ENCODE data around the gene SUSD1.

The SUSD1 gene

DNA sequence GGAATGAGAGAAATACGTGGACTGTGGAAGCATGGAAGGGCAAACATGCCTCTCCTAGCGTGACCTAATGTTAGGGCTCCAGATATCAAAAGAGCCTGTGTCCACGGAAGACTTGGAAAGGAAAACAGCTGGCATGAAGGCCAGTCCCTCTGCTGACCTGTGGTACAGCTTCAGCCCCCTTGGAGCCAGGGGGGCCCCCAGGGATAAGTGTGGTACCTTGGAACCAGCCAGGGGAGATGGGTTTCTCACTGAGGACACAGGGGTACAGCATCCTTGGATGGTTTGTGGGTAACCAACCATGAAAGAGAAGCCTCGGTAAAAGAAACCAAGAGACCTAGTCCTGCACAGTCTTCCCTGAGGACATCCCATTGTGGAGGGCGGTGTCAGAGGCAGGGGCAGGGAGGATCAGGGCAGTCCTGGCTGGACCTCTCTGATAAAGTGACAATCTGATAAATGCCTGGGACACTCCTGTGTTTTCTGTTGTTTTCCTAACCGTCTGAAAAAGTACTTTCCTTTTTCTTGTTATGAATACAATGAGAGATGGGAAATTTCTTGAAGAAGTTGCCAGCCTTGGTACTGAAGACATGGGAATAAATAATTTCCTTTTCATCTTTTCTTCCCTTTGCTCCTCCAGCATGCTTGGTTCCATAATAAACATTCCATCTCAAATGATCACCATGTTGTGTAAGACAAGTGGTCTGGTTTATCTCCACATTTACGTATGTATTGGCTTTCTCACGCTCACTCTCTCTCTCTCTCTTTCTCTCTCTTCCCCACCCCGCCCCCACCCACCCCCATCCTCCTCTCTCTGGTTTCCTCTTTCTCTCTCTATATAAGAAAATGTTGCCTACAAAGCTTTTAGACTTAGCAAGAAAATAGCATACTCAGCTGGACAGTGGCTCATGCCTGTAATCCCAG, 102.1 kb downstream of the SUSD1 start:
- Histone ChIP-seq H3K23ac (ENCODE audit: low read length in 2 of 2) (peak overlapping the region in 1 of 2 experiments; percentile 64), H2BK12ac (ENCODE audit: low read length in 2 of 2) (peak overlapping the region; percentile 98 to 99), H2BK15ac (ENCODE audit: low read depth, poor library complexity, severe bottlenecking) (peak overlapping the region; percentile 96), H3K14ac (ENCODE audit: low read length in 2 of 2) (peak overlapping the region in 1 of 2 experiments; percentile 92), H3K9ac (ENCODE audit: low read length) (no peak overlapping the region), H3K79me1 (replicated peaks; ENCODE audit: low read length, poor library complexity, severe bottlenecking) (peaks cover 22% of the 10 kb centered on the region), H2BK5ac (ENCODE audit: low read depth, low read length, poor library complexity, severe bottlenecking) (peak overlapping the region; percentile 95), H3K27me3 (ENCODE audit: control insufficient read depth in 1 of 2, insufficient read depth in 1 of 2, low read length in 2 of 2) (no peaks in the 10 kb centered on the region), H3K9me3 (ENCODE audit: control insufficient read depth, low read length) (no peaks in the 10 kb centered on the region), H3K4me3 (ENCODE audit: insufficient read depth in 1 of 2, low read depth in 1 of 2, low read length in 2 of 2) (no peak overlapping the region), H2AFZ (ENCODE audit: low read depth, low read length) (peak overlapping the region; percentile 18), H3K4me2 (ENCODE audit: low read length, poor library complexity, severe bottlenecking) (no peak overlapping the region), H4K8ac (ENCODE audit: low read length) (peak overlapping the region; percentile 93), H3K18ac (ENCODE audit: low read depth in 1 of 2, low read length in 2 of 2) (peak overlapping the region; percentile 95 to 98), H3K4me1 (ENCODE audit: control insufficient read depth, insufficient read depth, low read depth, low read length) (peaks cover 13% of the 10 kb centered on the region), H3K27ac (ENCODE audit: low read length, poor library complexity, severe bottlenecking) (peak overlapping the region; percentile 96), H3K36me3 (ENCODE audit: control insufficient read depth in 1 of 2, insufficient read depth in 2 of 2, low read depth in 1 of 2, low read length in 2 of 2) (peaks cover 0 to 10% of the 10 kb centered on the region in 2 experiments), H3K4ac (ENCODE audit: low read depth in 1 of 2, low read length in 2 of 2) (peak overlapping the region; percentile 96 to 97), H2BK120ac (ENCODE audit: low read depth, low read length) (peak overlapping the region; percentile 100), H2AK5ac (ENCODE audit: low read length, severe bottlenecking) (peak overlapping the region; percentile 98), H4K91ac (ENCODE audit: low read length) (peak overlapping the region; percentile 99)
- DNase-seq = peak; percentile 99
- 30% methylated on average over 7 of the region's 9 CpGs for WGBS

DNA sequence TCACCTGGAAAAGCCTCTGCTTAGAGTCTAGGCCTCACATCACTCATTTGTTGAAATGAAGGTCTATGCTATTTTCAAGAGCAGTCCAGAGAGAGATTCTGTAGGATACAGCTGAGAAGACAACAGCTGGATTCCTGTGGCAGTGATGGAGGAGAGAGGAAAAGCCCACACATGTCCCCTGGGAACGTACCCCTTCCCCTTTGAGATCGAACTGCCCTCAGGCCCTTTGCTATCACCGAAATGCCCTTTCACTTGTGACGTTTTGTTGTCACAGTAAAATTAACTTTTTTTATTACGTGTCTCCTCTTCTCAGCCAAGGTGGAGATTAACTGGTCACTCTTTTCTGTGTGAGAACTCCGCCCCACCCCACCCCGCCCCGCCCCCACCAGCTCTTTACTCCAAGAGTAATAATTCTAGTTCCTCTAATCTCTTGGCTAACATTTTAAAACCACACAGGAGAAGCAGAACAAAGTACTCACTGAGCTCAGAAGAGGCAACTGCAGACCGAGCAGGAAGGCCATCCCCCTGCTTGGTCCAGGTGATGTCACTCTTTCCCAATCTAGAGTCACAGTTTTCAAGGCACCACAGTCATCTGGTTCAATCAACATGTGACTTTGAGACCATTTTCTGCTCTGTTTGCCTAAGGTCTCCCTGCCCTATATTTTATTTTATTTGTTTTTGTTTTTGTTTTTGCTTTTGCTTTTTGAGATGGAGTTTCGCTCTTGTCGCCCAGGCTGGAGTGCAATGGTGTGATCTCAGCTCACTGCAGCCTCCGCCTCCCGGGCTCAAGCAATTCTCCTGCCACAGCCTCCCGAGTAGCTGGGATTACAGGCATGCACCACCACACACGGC, 105.6 kb downstream of the SUSD1 start:
- H3K23ac ChIP-seq (ENCODE audit: low read length in 2 of 2) = no peak overlapping the region

DNA sequence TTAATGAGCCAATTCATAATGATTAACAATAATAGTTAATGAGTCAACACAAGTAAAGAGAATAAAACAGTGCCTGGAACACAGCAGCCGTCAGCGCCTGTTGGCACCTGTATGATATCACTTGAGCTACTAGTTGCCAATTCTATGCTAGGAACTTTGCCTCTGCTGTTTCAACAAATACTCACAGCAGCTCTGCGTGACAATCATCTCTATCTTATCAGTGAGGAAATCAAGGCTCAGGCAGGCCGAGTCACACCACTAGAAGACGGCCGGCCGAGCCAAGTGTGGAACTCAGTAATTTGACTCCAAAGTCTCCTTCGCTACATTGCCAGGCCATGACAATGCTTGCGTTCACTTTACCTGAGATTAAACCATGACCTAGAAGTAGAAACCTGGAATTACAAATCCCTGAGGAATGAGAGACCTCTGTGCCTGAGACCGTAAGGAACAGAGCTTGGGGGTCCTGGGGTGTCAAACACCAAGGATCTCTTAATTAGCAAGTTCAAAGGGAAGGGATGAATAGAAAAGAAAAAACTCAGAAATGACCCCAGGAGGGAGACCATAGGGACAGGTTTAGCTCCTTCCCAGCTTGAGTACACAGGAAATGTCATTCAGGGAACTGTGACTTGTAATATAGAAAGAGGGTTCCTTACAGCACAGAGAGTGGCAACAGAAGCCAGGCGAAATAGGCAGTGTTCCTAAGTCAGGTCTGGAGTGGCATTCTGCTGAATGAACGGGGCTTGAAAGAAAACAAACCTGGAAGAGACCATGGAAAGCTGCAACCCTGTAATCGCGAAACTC, 109.1 kb downstream of the SUSD1 start:
- Histone ChIP-seq H2BK12ac (ENCODE audit: low read length in 2 of 2) (peak overlapping the region; percentile 12 to 72), H3K9me3 (ENCODE audit: control insufficient read depth, low read length) (no peaks in the 10 kb centered on the region), H3K27me3 (ENCODE audit: control insufficient read depth in 1 of 2, insufficient read depth in 1 of 2, low read length in 2 of 2) (no peaks in the 10 kb centered on the region), H4K8ac (ENCODE audit: low read length) (no peak overlapping the region), H2BK5ac (ENCODE audit: low read depth, low read length, poor library complexity, severe bottlenecking) (no peak overlapping the region), H3K27ac (ENCODE audit: low read length, poor library complexity, severe bottlenecking) (peak overlapping the region; percentile 43), H2BK120ac (ENCODE audit: low read depth, low read length) (no peak overlapping the region), H3K9ac (ENCODE audit: low read length) (no peak overlapping the region), H2BK15ac (ENCODE audit: low read depth, poor library complexity, severe bottlenecking) (peak overlapping the region; percentile 9), H3K14ac (ENCODE audit: low read length in 2 of 2) (no peak overlapping the region), H3K79me1 (replicated peaks; ENCODE audit: low read length, poor library complexity, severe bottlenecking) (peaks cover 21% of the 10 kb centered on the region), H3K4me3 (ENCODE audit: insufficient read depth in 1 of 2, low read depth in 1 of 2, low read length in 2 of 2) (no peak overlapping the region), H2AFZ (ENCODE audit: low read depth, low read length) (no peak overlapping the region), H3K23ac (ENCODE audit: low read length in 2 of 2) (no peak overlapping the region), H4K91ac (ENCODE audit: low read length) (no peak overlapping the region), H2AK5ac (ENCODE audit: low read length, severe bottlenecking) (peak overlapping the region; percentile 42), H3K36me3 (ENCODE audit: control insufficient read depth in 1 of 2, insufficient read depth in 2 of 2, low read depth in 1 of 2, low read length in 2 of 2) (peaks cover 0 to 14% of the 10 kb centered on the region in 2 experiments), H3K4me1 (ENCODE audit: control insufficient read depth, insufficient read depth, low read depth, low read length) (peaks cover 5% of the 10 kb centered on the region), H3K4me2 (ENCODE audit: low read length, poor library complexity, severe bottlenecking) (no peak overlapping the region), H3K18ac (ENCODE audit: low read depth in 1 of 2, low read length in 2 of 2) (peak overlapping the region in 1 of 2 experiments; percentile 26), H3K4ac (ENCODE audit: low read depth in 1 of 2, low read length in 2 of 2) (peak overlapping the region in 1 of 2 experiments; percentile 0)
- DNase-seq = peak; percentile 89
- WGBS = 54% methylated on average over 14 of the region's 14 CpGs

More for the DNA sequence above, 105.6 kb downstream of the SUSD1 start:
- Histone ChIP-seq H2BK120ac (ENCODE audit: low read depth, low read length) (peak overlapping the region; percentile 19), H3K9ac (ENCODE audit: low read length) (no peak overlapping the region), H3K14ac (ENCODE audit: low read length in 2 of 2) (no peak overlapping the region), H2BK15ac (ENCODE audit: low read depth, poor library complexity, severe bottlenecking) (peak overlapping the region; percentile 83), H3K79me1 (replicated peaks; ENCODE audit: low read length, poor library complexity, severe bottlenecking) (peaks cover 21% of the 10 kb centered on the region), H3K36me3 (ENCODE audit: control insufficient read depth in 1 of 2, insufficient read depth in 2 of 2, low read depth in 1 of 2, low read length in 2 of 2) (peaks cover 0 to 16% of the 10 kb centered on the region in 2 experiments), H2BK12ac (ENCODE audit: low read length in 2 of 2) (peak overlapping the region; percentile 71 to 83), H3K4me1 (ENCODE audit: control insufficient read depth, insufficient read depth, low read depth, low read length) (peaks cover 12% of the 10 kb centered on the region), H2AK5ac (ENCODE audit: low read length, severe bottlenecking) (peak overlapping the region; percentile 89), H3K4me2 (ENCODE audit: low read length, poor library complexity, severe bottlenecking) (no peak overlapping the region), H3K9me3 (ENCODE audit: control insufficient read depth, low read length) (no peaks in the 10 kb centered on the region), H4K8ac (ENCODE audit: low read length) (peak overlapping the region; percentile 38), H3K4me3 (ENCODE audit: insufficient read depth in 1 of 2, low read depth in 1 of 2, low read length in 2 of 2) (no peak overlapping the region), H2BK5ac (ENCODE audit: low read depth, low read length, poor library complexity, severe bottlenecking) (no peak overlapping the region), H3K18ac (ENCODE audit: low read depth in 1 of 2, low read length in 2 of 2) (peak overlapping the region; percentile 63 to 78), H2AFZ (ENCODE audit: low read depth, low read length) (no peak overlapping the region), H3K27me3 (ENCODE audit: control insufficient read depth in 1 of 2, insufficient read depth in 1 of 2, low read length in 2 of 2) (no peaks in the 10 kb centered on the region), H3K4ac (ENCODE audit: low read depth in 1 of 2, low read length in 2 of 2) (peak overlapping the region in 1 of 2 experiments; percentile 15), H3K27ac (ENCODE audit: low read length, poor library complexity, severe bottlenecking) (no peak overlapping the region), H4K91ac (ENCODE audit: low read length) (peak overlapping the region; percentile 41)
- WGBS = 90% methylated on average over 15 of the region's 15 CpGs
- DNase-seq = peak; percentile 49
